Ovary (tissue), 3 donors: ENCODE data around the gene ALCAM.

ENCODE experiments used
- CTCF ChIP-seq, 3 donors: fragments of 450-650 bp in 2 of 3; fragments of 200-600 bp in 1 of 3; IDR thresholded peaks; one replicate each; pipeline versions ENCODE4 v1.5.1 to v1.8.0; 2016 to 2022; ENCODE audit warnings: antibody characterized with exemption in 3 of 3, mild to moderate bottlenecking in 1 of 3
- EP300 ChIP-seq: sonication (generic); formaldehyde crosslinking; IDR thresholded peaks from one replicate; pipeline ENCODE4 v1.6.1; 2017; ENCODE audit warnings: antibody characterized with exemption
- POLR2A ChIP-seq: fragments of 450-650 bp; IDR thresholded peaks from one replicate; pipeline ENCODE4 v1.6.1; 2017; ENCODE audit warnings: antibody characterized with exemption, mild to moderate bottlenecking, moderate library complexity
- donor health status: DM: no; HTN: no; CAD: no.

- no peak for TF ChIP-seq CTCF (IDR thresholded peaks at IDR 0.05)
- TF ChIP-seq POLR2A = no peak
- TF ChIP-seq EP300 = no peak
Measured at GRCh38 chr3:105328338-105328730, 38.4 kb upstream of the ALCAM start.
